Measurements from ENCODE around the gene SPDYE11.
"Not testable (repeated sequence)": the region's sequence is repeated elsewhere in the genome, so short reads cannot be mapped to it uniquely, and the experiment has no call there.

SPDYE11 gene

DNA sequence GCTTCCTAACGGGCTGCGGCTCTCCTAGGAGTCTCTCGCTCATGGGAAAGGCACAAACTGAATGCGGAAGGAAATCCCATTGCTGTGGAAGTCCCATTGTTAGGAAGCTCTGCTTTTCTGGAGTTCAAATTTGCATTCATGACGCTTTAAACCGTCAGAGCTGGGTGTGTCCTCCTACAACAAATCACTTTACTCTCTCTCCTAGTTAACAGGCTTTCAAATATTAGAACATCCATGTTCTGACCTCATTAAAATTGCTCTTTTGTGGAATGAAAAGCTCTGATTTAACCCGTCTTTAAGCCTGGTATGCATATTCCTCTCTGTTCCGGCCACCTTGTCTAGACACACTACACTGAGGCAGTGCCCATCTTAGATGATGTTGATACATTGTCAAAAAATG is at the start of gene SPDYE11:
SPDYE11 (minus strand) TSS at position 101 of the 400 bp plus-strand sequence. CDS start 1,800 bp downstream, outside the sequence.
- H3K4me1 Mint-ChIP-seq (ENCODE audit: low read depth); intact Hi-C loops (cut with micrococcal nuclease); H3K27me3 Mint-ChIP-seq; H3K4me3 Mint-ChIP-seq; H3K36me3 Mint-ChIP-seq (ENCODE audit: low read depth); H3K27ac Mint-ChIP-seq; H3K9me3 Mint-ChIP-seq: not testable (repeated sequence)

DNA sequence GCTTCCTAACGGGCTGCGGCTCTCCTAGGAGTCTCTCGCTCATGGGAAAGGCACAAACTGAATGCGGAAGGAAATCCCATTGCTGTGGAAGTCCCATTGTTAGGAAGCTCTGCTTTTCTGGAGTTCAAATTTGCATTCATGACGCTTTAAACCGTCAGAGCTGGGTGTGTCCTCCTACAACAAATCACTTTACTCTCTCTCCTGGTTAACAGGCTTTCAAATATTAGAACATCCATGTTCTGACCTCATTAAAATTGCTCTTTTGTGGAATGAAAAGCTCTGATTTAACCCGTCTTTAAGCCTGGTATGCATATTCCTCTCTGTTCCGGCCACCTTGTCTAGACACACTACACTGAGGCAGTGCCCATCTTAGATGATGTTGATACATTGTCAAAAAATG is 28.2 kb upstream of the SPDYE11 start, which contains the start of gene SPDYE9:
SPDYE9 (minus strand) TSS at position 101 of the 400 bp plus-strand sequence. CDS start 1,800 bp downstream, outside the sequence.
- H3K36me3 Mint-ChIP-seq (ENCODE audit: low read depth); H3K9me3 Mint-ChIP-seq; H3K4me1 Mint-ChIP-seq (ENCODE audit: low read depth); H3K27me3 Mint-ChIP-seq; H3K27ac Mint-ChIP-seq; intact Hi-C loops (cut with micrococcal nuclease); H3K4me3 Mint-ChIP-seq: not testable (repeated sequence)

DNA sequence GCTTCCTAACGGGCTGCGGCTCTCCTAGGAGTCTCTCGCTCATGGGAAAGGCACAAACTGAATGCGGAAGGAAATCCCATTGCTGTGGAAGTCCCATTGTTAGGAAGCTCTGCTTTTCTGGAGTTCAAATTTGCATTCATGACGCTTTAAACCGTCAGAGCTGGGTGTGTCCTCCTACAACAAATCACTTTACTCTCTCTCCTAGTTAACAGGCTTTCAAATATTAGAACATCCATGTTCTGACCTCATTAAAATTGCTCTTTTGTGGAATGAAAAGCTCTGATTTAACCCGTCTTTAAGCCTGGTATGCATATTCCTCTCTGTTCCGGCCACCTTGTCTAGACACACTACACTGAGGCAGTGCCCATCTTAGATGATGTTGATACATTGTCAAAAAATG is 28.0 kb downstream of the SPDYE11 start, which contains the start of gene SPDYE8:
SPDYE8 (minus strand) TSS at position 101 of the 400 bp plus-strand sequence. CDS start 1,800 bp downstream, outside the sequence.
- intact Hi-C loops (cut with micrococcal nuclease); H3K4me3 Mint-ChIP-seq; H3K36me3 Mint-ChIP-seq (ENCODE audit: low read depth); H3K27ac Mint-ChIP-seq; H3K4me1 Mint-ChIP-seq (ENCODE audit: low read depth); H3K9me3 Mint-ChIP-seq; H3K27me3 Mint-ChIP-seq: not testable (repeated sequence)

GRCh38 chr7:73006491-73006890 is 51.2 kb downstream of the SPDYE11 start:
- H3K27me3 Mint-ChIP-seq; intact Hi-C loops (cut with micrococcal nuclease); H3K9me3 Mint-ChIP-seq; H3K4me3 Mint-ChIP-seq: not testable (repeated sequence)
- Mint-ChIP-seq H3K27ac (peak overlapping the region; percentile 96), H3K36me3 (ENCODE audit: low read depth) (peaks cover 13% of the 10 kb centered on the region), H3K4me1 (ENCODE audit: low read depth) (peaks cover 17% of the 10 kb centered on the region)

- H3K9me3 Mint-ChIP-seq; intact Hi-C loops (cut with micrococcal nuclease); H3K27me3 Mint-ChIP-seq: not testable (repeated sequence)
- Mint-ChIP-seq H3K36me3 (ENCODE audit: low read depth) (peaks cover 13% of the 10 kb centered on the region), H3K4me3 (peak overlapping the region; percentile 94), H3K4me1 (ENCODE audit: low read depth) (peaks cover 17% of the 10 kb centered on the region), H3K27ac (peak overlapping the region; percentile 96)
These were observed 51.8 kb downstream of the SPDYE11 start for GRCh38 chr7:73005693-73006447.

- intact Hi-C loops (cut with micrococcal nuclease); H3K27me3 Mint-ChIP-seq; H3K9me3 Mint-ChIP-seq: not testable (repeated sequence)
- peak overlapping the region; percentile 96 for H3K27ac Mint-ChIP-seq
- peaks cover 17% of the 10 kb centered on the region for H3K4me1 Mint-ChIP-seq (ENCODE audit: low read depth)
- H3K36me3 Mint-ChIP-seq (ENCODE audit: low read depth): peaks cover 13% of the 10 kb centered on the region
- H3K4me3 Mint-ChIP-seq: peak overlapping the region; percentile 94
These were observed 52.4 kb downstream of the SPDYE11 start for GRCh38 chr7:73005356-73005692.

- H3K27me3 Mint-ChIP-seq; H3K36me3 Mint-ChIP-seq (ENCODE audit: low read depth); intact Hi-C loops (cut with micrococcal nuclease); H3K27ac Mint-ChIP-seq; H3K9me3 Mint-ChIP-seq; H3K4me1 Mint-ChIP-seq (ENCODE audit: low read depth); H3K4me3 Mint-ChIP-seq: not testable (repeated sequence)
These were observed 59.7 kb downstream of the SPDYE11 start for GRCh38 chr7:72997887-72998468.
